Retinal pigment epithelial cell (primary cell): ENCODE results near the gene SEMA4D.

Experiments
- DNase-seq: peaks from one replicate; pipeline ENCODE4 v3.0.0-alpha.2; 2010; ENCODE audit warnings: low read depth
- H3K4me3 ChIP-seq: 2 replicates; pipeline ENCODE4 v1.5.1; 2011; ENCODE audit warnings: mild to moderate bottlenecking, low read length, control low read depth, moderate library complexity
- TF ChIP-seq, protein P1 (sequence below): conservative IDR thresholded peaks from 2 replicates; pipeline ENCODE4 v1.5.1; 2011; ENCODE audit warnings: low read depth, low read length, control low read depth, inconsistent platforms

The SEMA4D gene

DNA sequence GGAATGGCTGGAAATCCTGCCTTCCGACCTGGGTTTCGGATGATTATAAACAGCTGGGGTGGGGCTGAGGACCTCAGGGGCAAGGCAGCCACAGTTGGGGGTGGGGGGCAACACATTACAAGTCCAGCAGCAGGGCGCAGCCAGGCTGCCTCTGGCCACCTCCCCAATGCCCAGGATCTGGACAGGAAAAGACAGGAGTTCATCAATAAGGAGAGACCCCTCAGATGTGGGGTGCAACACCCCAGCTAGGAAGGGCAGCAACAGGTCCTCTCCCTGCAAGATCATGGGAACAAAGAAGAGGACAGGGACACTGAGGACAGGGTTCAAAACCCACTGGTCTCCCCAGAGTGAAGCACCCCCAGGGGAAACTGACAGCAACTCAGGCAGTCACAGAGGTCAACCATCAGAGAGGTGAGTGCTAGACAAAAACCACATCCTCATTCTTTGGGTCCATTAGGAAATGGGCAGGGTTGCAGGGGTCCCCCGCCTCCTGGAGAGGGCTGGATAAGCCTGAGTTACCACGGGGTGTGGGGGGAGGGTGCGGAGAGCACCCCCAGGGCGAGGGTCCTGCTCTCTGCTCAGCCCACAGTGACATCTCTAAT, 33.5 kb downstream of the SEMA4D start:
- no peak overlapping the region for H3K4me3 ChIP-seq
- DNase-seq, result no peak
- TF ChIP-seq, protein P1, sequence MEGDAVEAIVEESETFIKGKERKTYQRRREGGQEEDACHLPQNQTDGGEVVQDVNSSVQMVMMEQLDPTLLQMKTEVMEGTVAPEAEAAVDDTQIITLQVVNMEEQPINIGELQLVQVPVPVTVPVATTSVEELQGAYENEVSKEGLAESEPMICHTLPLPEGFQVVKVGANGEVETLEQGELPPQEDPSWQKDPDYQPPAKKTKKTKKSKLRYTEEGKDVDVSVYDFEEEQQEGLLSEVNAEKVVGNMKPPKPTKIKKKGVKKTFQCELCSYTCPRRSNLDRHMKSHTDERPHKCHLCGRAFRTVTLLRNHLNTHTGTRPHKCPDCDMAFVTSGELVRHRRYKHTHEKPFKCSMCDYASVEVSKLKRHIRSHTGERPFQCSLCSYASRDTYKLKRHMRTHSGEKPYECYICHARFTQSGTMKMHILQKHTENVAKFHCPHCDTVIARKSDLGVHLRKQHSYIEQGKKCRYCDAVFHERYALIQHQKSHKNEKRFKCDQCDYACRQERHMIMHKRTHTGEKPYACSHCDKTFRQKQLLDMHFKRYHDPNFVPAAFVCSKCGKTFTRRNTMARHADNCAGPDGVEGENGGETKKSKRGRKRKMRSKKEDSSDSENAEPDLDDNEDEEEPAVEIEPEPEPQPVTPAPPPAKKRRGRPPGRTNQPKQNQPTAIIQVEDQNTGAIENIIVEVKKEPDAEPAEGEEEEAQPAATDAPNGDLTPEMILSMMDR, result no peak

DNA sequence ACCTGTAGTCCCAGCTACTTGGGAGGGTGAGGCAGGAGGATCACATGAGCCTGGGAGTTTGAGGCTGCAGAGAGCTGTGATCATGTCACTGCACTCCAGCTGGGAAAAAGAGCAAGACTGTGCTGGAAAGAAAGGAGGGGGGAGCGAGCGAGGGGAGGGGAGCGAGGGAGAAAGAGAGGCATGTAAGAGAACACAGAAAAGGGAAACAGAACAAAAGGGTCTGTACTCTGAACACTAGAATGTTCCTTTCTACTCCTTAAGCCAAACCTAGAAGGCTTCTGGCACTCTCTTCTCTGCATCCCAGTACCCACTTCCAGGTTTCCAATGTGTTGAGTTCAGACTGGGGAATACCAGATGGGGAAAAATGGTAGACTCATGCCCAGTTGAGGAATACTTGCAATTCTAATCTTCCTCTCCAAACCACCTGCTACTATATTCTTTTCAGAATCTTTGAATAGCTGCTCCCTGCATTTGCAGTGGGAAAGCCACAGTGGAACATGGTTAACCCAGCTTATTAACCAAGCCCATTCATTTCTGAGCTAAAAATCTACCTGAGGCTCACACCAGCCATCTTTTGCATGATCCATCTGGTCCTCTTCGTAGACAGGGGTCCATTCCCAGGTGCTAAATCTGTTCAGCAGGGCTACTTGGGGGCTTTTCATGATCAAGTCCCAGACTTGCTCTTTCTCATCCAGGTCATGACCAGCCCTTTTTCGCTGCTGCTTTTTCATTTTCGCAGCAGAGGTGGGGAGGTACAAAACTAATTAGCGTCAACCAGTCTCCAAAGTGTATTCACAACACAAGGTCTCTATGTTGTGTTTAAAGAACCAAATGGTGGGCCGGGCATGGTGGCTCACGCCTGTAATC, 34.9 kb downstream of the SEMA4D start:
- no peak for DNase-seq
- TF ChIP-seq, protein P1, result no peak
- H3K4me3 ChIP-seq, result no peak overlapping the region

DNA sequence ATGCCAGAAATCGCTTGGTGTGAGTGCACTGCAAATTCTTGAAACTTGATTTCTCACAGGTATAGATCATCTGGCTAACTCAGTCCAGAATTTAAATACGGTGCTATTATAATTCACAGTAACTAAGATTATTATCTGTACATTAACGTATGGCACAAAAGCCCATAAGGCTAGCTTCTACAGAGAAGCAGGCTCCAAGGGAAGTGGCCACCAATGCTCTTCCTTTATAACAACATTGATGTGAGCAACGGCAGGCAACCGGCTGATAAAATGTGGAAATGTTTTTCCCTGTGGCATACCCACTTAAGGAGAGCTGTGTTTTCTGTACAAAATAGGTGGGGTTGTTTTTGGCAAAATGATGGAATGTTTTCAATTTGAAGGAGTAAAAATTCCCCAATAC, 35.7 kb downstream of the SEMA4D start:
- TF ChIP-seq, protein P1, result no peak
- H3K4me3 ChIP-seq, result no peak overlapping the region
- no peak for DNase-seq

DNA sequence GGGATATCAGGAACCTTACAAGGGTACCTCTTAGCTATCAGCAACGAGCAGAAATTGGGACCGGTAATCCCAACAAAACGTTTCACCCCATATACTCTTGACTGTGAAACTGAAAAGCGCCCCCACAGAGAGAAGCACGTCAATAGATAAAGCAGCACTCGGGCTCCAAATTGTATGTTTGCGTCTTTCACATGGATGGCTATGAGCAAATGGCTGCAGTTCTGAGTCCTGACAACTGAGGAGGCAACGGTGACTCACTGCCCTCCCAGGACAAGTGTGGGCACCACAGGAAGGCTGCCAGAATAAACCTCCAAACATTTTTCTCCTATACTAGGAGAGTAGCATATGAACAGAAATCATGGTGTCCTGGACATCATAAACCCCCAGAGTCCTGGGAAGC, 36.6 kb downstream of the SEMA4D start:
- H3K4me3 ChIP-seq, result no peak overlapping the region
- TF ChIP-seq, protein P1, result no peak
- DNase-seq, result no peak

DNA sequence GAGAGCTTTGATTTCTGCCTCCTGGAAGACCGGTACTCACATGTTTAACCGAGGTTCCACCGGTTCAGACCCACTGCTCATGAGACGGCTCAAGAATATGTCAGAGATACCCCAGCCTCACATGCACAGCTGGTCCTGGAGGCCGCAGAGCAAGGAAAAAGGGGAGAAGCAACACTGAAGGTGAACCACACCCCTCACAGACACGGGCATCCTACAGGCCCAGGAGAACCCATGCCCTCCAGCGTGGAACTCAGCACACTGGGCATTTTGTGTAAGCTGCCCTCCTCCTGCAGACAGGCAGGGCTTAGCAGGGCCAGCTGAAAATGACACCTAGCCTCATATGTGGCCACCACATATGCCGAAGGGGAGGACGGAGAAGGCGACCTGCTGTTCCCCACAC, 37.4 kb downstream of the SEMA4D start:
- H3K4me3 ChIP-seq, result no peak overlapping the region
- TF ChIP-seq, protein P1, result no peak

DNA sequence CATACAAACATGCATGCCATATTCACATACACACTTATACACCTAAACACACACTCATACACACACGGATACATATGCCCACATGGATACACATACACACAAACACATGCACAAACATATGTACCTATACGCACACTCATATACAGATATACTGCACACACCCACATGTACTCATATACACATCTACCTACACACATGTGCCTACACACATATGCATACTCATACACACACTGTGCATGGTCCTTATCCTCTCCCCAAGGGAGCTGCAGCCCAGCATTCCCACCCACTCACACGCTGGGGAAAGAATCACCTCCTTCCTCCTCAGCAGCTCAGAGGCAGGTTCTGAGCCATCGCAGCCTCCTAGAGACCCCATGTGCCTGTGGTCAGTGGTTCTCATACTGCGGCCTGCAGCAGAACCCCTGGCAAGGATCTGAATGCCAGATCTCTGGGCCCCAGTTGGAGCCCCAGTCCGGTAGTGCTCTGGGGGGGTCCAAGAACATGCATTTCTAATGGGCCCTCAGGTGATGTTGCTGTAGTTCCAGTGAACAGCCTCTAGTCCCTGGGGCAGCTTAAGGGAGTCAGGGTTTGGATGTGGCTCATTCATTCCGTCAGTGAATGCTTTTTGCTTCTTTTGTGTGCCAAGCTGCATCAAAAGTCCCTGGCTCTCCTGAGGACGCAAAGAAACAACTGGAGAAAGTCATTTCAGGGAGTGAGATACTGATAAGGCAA, 39.0 kb downstream of the SEMA4D start:
- TF ChIP-seq, protein P1, result no peak
- H3K4me3 ChIP-seq, result no peak overlapping the region
- no peak for DNase-seq

More for the DNA sequence above, 37.4 kb downstream of the SEMA4D start:
- DNase-seq, result no peak
